AG09319 (cell line): ENCODE measurements around the gene MYO3B.
"Not testable (repeated sequence)": the region's sequence is repeated elsewhere in the genome, so short reads cannot be mapped to it uniquely, and the experiment has no call there.

Experiments
- DNase-seq: peaks from one replicate; pipeline ENCODE4 v3.0.0-alpha.2; 2010; ENCODE audit warnings: low read depth; ENCODE audit errors: extremely low read depth
- TF ChIP-seq, protein P1 (sequence below): IDR thresholded peaks from 2 replicates; pipeline ENCODE4 v1.5.1; 2011; ENCODE audit warnings: low read depth, mild to moderate bottlenecking, inconsistent platforms, low read length, moderate library complexity

The MYO3B gene

DNA sequence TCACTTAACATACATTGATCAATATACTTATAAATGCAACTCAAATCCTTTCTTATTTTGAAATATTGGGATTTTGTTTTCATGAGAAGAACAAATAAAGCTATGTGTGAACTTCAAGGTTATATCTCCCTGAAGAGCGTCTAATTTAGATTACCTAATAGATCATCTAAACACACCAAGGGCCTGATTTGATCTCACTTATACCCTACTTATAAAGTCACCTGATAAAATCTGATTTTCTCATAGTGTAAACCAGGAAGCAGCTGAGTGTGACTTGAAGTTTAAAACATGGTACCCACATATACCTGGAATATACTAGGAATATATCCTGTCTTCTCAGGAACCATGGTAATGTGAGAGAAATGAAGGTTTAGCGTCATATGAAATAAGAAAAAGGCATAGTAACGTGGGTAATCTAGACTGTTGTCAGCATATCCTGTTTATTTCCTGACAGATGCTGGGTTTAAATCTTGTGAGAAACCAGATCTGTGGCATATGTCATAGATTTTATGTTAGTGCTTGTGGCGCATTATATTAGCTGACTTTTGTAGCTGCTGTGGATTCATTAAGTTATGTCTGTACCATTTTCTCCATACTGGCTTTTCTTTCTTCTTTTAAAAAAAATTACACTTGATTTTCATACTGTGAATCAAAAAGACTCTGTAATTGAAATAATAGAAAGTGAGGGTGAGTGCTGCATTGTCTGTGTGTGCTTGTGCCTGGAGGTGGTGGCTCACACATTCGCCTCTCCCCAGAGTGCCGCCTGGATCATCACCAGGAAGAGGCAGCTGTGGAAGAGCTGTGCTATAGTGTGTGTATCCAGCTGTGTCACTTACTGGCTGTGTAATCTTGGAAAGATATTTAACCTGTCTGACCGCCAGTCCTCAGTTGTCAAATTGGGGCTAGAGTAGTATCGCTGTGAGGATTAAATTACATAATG lies 164.0 kb downstream of the MYO3B start:
- DNase-seq, result no peak
- TF ChIP-seq, protein P1, sequence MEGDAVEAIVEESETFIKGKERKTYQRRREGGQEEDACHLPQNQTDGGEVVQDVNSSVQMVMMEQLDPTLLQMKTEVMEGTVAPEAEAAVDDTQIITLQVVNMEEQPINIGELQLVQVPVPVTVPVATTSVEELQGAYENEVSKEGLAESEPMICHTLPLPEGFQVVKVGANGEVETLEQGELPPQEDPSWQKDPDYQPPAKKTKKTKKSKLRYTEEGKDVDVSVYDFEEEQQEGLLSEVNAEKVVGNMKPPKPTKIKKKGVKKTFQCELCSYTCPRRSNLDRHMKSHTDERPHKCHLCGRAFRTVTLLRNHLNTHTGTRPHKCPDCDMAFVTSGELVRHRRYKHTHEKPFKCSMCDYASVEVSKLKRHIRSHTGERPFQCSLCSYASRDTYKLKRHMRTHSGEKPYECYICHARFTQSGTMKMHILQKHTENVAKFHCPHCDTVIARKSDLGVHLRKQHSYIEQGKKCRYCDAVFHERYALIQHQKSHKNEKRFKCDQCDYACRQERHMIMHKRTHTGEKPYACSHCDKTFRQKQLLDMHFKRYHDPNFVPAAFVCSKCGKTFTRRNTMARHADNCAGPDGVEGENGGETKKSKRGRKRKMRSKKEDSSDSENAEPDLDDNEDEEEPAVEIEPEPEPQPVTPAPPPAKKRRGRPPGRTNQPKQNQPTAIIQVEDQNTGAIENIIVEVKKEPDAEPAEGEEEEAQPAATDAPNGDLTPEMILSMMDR, result no peak

DNA sequence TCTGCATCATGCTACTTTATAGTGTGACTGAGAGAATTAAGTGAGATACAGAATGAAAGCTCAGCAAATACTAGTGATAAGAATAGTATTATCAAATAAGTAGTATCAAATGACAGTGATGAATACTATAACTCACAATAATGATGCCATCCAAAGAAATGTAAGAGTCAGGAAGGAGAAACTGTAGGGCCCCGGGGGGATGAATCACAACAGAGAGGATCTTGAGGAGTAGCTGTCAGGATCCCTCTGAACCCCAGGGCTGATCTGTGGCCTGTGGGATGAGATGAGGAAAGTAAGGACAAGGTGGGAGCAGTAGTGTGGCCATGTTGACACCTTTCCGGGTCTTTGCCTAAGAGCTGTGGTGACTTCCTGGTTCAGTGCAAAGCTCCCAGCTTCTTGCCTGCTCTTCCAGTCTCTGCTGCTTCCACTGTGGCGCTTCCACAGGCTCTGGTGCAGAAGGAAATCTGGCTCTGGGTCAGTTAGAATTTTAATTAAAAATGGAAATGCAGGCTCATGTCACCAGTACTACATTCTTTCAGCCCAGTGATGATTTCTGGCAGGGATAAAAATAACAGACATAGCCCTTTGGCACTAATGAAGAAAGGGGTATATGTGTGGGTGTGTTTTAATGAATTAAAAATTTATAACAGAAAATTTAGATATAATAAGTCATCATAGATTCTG lies 166.9 kb downstream of the MYO3B start:
- DNase-seq, result no peak
- TF ChIP-seq, protein P1, result no peak

DNA sequence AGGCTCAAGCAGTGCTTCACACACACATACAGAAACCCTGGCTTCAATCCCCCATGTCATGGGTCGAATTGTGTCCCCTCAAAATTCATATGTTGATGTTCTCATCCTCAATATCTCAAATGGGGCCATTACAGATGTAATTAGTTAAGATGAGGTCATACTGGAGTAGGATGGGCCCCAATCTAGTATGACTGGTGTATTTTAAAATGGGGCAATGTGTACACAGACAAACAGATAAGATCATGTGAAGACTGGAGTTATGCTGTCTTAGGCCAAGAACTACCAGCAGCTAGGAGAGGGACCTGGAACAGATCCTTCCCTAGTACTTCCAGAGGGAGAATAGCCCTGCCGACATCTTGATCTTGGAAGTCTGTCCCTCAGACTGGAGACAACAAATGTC lies 167.7 kb downstream of the MYO3B start:
- TF ChIP-seq, protein P1, result no peak
- DNase-seq, result no peak

DNA sequence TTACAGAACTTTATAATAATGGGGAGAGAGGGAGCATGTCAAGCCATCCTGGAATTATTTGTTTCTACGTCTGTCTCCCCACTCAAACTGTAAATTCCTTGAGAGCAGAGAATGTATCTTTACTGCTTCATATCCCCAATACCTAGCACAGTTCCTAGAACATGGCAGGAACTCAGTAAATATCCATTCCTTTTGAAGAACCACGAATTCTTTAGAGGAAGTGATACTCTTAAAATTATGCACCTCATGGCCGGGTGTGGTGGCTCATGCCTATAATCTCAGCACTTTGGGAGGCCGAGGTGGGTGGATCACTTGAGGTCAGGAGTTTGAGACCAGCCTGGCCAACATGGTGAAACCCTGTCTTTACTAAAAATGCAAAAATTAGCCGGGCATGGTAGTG lies 171.3 kb downstream of the MYO3B start:
- DNase-seq, result not testable (repeated sequence)

DNA sequence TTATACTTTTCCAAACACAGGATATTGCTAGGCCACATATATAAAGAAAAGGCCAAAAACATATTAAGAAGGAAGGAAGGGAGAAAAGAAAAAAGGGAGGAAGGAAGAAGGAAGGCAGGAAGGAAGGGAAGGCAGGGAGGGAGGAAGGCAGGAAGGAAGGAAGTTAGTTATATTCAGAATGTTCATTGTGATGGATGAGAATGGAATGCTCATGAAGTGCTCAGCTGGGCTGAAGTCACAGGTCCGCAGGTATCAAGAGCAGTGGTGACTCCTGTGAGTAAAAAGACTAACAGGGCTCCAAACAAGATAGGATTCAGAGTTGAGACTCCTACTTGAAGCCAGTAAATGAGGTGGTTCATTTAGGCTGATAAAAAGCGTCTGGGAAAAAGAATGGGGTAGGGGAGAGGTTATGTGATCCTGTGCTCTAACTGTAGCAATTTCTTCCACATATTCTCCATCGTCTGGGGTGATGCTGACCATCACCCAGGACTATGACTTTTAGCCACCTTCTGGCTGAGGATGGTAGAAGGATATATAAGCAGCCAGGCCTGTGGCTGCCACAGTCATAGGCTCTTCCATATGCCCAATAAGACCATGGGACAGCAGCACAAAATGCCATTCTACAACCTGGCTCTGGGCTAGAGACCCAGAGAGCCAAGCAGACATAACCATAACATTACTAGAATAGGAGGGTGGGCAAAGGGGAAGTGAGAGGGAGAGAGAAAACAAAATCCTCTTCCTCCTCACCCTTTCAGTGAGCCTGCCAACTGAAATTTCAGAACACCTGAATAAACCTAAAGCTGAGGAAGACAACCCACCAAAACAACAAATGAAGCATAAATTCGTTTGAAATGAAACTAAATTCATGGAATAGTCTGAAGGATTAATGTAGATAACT lies 173.2 kb downstream of the MYO3B start:
- TF ChIP-seq, protein P1, result no peak
- DNase-seq, result no peak

DNA sequence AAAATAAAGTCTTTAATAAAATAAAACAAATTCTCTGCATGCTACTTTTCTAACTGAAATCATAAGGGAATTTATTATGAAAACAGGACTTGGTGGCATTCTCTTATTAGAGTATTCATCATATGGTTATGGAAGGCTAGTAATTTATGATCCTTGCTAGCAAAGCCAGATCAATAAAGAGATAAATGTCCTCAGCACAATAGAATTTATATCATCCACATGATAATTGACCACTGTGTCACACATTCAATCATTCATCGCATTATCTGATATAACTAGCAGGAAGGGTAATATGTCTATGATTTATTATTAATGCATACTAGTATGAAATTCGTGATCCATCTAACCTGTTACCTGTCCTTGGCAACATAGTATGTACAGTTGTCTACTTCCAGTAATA lies 175.8 kb downstream of the MYO3B start:
- no peak for DNase-seq

DNA sequence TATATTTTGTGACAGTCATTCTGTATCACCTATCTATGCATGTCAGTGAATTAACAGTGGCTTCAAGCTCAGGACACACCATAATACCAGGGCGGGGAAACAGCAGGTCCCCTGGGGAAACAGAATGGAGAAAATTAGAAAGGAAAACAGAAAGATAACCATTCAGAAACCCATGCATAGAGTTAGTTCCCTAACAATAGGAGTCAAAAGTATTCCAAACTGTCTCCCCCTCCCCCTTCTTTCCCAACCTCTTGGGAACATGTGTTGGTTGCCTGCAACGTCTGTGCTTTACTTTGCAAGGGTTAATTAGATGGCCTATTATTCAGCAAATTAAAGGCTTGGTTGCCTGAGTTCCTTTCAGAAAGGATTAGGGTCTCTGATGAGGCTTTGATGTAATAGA lies 176.4 kb downstream of the MYO3B start:
- no peak for DNase-seq
- TF ChIP-seq, protein P1, result no peak

More for the DNA sequence above, 175.8 kb downstream of the MYO3B start:
- TF ChIP-seq, protein P1, result no peak
